ENCODE results near the gene ITPRID2. TPM values are rescaled to one million over a fixed set of nuclear protein-coding genes. Genes with fewer than 3 reads are reported as not detected.
A peak's percentile ranks its signal among the peaks of the same experiment; 100 is the strongest.

Gene ITPRID2
- total and polyA plus RNA-seq, 2 of the 13 experiments (the other 11 are each of a cell fraction or from before 2014, with no cell fraction given) = 44.8 to 62.3 TPM

DNA sequence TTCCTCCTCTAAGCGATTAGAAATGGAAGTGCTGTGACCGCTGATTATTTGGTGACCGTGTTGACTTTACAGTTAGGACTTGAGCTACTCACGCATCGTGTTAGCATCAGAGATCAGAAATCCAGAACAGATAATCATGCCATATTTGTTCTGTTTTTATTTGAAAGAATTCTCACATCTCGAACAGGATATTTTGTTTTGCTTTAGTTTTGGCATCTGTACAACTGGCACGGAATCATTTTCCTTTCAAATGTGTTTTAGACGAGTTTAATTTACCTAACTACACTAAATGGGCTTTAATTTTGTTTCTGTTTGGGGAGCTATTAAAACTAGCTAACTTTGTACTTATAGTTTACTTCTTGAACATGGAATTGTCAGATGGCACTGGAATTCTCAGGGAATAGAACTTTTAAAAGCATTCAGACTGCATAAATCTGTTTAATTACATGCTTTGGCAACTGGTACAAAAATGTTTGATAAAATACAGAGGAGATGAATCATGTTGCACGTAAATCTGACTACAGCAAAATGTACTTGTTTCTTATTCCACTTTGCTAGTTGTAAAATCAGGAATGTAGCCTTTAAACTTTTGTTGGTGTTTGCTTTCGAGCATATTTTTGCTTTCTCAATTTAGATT, 1.4 kb downstream of the ITPRID2 start (continued):
- TF ChIP-seq, protein P1, sequence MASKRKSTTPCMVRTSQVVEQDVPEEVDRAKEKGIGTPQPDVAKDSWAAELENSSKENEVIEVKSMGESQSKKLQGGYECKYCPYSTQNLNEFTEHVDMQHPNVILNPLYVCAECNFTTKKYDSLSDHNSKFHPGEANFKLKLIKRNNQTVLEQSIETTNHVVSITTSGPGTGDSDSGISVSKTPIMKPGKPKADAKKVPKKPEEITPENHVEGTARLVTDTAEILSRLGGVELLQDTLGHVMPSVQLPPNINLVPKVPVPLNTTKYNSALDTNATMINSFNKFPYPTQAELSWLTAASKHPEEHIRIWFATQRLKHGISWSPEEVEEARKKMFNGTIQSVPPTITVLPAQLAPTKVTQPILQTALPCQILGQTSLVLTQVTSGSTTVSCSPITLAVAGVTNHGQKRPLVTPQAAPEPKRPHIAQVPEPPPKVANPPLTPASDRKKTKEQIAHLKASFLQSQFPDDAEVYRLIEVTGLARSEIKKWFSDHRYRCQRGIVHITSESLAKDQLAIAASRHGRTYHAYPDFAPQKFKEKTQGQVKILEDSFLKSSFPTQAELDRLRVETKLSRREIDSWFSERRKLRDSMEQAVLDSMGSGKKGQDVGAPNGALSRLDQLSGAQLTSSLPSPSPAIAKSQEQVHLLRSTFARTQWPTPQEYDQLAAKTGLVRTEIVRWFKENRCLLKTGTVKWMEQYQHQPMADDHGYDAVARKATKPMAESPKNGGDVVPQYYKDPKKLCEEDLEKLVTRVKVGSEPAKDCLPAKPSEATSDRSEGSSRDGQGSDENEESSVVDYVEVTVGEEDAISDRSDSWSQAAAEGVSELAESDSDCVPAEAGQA (IDR thresholded peaks at IDR 0.05; ENCODE audit: low read depth) = no peak
- TF ChIP-seq, protein P1 (CRISPR knock-in tag; IDR thresholded peaks at IDR 0.05; ENCODE audit: borderline replicate concordance) = 0 out of 2 replicates have a peak, but pooled peaks have one; percentile 17
- TF ChIP-seq, protein P2, sequence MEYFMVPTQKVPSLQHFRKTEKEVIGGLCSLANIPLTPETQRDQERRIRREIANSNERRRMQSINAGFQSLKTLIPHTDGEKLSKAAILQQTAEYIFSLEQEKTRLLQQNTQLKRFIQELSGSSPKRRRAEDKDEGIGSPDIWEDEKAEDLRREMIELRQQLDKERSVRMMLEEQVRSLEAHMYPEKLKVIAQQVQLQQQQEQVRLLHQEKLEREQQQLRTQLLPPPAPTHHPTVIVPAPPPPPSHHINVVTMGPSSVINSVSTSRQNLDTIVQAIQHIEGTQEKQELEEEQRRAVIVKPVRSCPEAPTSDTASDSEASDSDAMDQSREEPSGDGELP (IDR thresholded peaks at IDR 0.05; ENCODE audit: borderline replicate concordance, low read depth) = no peak
- TF ChIP-seq ZNF468 (CRISPR knock-in tag; IDR thresholded peaks at IDR 0.05) (no peak), ZFY (CRISPR knock-in tag; IDR thresholded peaks at IDR 0.05) (no peak), TARDBP (CRISPR knock-in tag; IDR thresholded peaks at IDR 0.05) (0 out of 2 replicates have a peak, but pooled peaks have one; percentile 5), PHF8 (CRISPR knock-in tag; IDR thresholded peaks at IDR 0.05) (no peak), ZNF430 (CRISPR knock-in tag; IDR thresholded peaks at IDR 0.05) (no peak), NKX3-1 (CRISPR knock-in tag; IDR thresholded peaks at IDR 0.05) (peak; percentile 44; the same call in 1 of the 2 replicates)
- TF ChIP-seq, protein P3, sequence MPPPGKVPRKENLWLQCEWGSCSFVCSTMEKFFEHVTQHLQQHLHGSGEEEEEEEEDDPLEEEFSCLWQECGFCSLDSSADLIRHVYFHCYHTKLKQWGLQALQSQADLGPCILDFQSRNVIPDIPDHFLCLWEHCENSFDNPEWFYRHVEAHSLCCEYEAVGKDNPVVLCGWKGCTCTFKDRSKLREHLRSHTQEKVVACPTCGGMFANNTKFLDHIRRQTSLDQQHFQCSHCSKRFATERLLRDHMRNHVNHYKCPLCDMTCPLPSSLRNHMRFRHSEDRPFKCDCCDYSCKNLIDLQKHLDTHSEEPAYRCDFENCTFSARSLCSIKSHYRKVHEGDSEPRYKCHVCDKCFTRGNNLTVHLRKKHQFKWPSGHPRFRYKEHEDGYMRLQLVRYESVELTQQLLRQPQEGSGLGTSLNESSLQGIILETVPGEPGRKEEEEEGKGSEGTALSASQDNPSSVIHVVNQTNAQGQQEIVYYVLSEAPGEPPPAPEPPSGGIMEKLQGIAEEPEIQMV (CRISPR knock-in tag; IDR thresholded peaks at IDR 0.05; ENCODE audit: low read depth) = 0 out of 2 replicates have a peak, but pooled peaks have one; percentile 1
- TF ChIP-seq, protein P4, sequence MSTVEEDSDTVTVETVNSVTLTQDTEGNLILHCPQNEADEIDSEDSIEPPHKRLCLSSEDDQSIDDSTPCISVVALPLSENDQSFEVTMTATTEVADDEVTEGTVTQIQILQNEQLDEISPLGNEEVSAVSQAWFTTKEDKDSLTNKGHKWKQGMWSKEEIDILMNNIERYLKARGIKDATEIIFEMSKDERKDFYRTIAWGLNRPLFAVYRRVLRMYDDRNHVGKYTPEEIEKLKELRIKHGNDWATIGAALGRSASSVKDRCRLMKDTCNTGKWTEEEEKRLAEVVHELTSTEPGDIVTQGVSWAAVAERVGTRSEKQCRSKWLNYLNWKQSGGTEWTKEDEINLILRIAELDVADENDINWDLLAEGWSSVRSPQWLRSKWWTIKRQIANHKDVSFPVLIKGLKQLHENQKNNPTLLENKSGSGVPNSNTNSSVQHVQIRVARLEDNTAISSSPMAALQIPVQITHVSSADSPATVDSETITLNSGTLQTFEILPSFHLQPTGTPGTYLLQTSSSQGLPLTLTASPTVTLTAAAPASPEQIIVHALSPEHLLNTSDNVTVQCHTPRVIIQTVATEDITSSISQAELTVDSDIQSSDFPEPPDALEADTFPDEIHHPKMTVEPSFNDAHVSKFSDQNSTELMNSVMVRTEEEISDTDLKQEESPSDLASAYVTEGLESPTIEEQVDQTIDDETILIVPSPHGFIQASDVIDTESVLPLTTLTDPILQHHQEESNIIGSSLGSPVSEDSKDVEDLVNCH (CRISPR knock-in tag; IDR thresholded peaks at IDR 0.05) = peak; percentile 20; the same call in 1 of the 2 replicates
- TF ChIP-seq, protein P5, sequence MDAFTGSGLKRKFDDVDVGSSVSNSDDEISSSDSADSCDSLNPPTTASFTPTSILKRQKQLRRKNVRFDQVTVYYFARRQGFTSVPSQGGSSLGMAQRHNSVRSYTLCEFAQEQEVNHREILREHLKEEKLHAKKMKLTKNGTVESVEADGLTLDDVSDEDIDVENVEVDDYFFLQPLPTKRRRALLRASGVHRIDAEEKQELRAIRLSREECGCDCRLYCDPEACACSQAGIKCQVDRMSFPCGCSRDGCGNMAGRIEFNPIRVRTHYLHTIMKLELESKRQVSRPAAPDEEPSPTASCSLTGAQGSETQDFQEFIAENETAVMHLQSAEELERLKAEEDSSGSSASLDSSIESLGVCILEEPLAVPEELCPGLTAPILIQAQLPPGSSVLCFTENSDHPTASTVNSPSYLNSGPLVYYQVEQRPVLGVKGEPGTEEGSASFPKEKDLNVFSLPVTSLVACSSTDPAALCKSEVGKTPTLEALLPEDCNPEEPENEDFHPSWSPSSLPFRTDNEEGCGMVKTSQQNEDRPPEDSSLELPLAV (CRISPR knock-in tag; conservative IDR thresholded peaks at IDR 0.05; ENCODE audit: low read depth) = no peak
